H1 (cell line): ENCODE data around the gene MRPL52.

Source experiments
- ATF3 ChIP-seq: IDR thresholded peaks from 2 replicates; pipeline ENCODE4 v1.6.1; 2011; ENCODE audit warnings: low read depth, mild to moderate bottlenecking, low read length; ENCODE audit not compliant: insufficient read depth
- HDAC2 ChIP-seq, 2 experiments: fragments of 300-600 bp in 1 of 2; sonication (generic) in 1 of 2; IDR thresholded peaks; 2 replicates each; pipeline ENCODE4 v1.6.1; 2011 to 2012; ENCODE audit warnings: low read depth in 2 of 2, low read length in 2 of 2, mild to moderate bottlenecking in 2 of 2, moderate library complexity in 2 of 2, borderline replicate concordance in 1 of 2, inconsistent platforms in 1 of 2
- JUN ChIP-seq: IDR thresholded peaks from 2 replicates; pipeline ENCODE4 v1.6.1; 2011; ENCODE audit warnings: low read depth, mild to moderate bottlenecking, improper control_type of control experiment, low read length
- POLR2AphosphoS5 ChIP-seq: IDR thresholded peaks from 2 replicates; pipeline ENCODE4 v1.6.1; 2011; ENCODE audit warnings: low read depth, low read length
- RFX5 ChIP-seq: IDR thresholded peaks from 2 replicates; pipeline ENCODE4 v1.6.1; 2011; ENCODE audit warnings: low read depth, low read length, improper control_type of control experiment, borderline replicate concordance
- SIN3A ChIP-seq, 2 experiments: IDR thresholded peaks in 1 of 2; conservative IDR thresholded peaks in 1 of 2; 2 replicates each; pipeline ENCODE4 v1.6.1; 2011 to 2012; ENCODE audit warnings: low read length in 2 of 2, improper control_type of control experiment in 1 of 2, low read depth in 1 of 2, mild to moderate bottlenecking in 1 of 2
- TBP ChIP-seq: IDR thresholded peaks from 2 replicates; pipeline ENCODE4 v1.6.1; 2011; ENCODE audit warnings: low read depth, low read length, improper control_type of control experiment
- ZNF274 ChIP-seq: IDR thresholded peaks from 2 replicates; pipeline ENCODE4 v1.7.0; 2012; ENCODE audit warnings: low read length, borderline replicate concordance; ENCODE audit errors: extremely low read depth
- TF ChIP-seq, protein P1 (sequence below), 3 experiments: IDR thresholded peaks; 1 replicate in 2 of 3; 2 replicates in 1 of 3; pipeline versions ENCODE4 v1.5.1 to v1.6.1; 2011; ENCODE audit warnings: low read length in 3 of 3, mild to moderate bottlenecking in 3 of 3, inconsistent platforms in 2 of 3, low read depth in 1 of 3, moderate library complexity in 1 of 3; ENCODE audit not compliant: insufficient read depth in 1 of 3; ENCODE audit errors: control extremely low read depth in 1 of 3

GRCh38 chr14:22786685-22787084, 43.0 kb upstream of the MRPL52 start:
- TF ChIP-seq, protein P1, sequence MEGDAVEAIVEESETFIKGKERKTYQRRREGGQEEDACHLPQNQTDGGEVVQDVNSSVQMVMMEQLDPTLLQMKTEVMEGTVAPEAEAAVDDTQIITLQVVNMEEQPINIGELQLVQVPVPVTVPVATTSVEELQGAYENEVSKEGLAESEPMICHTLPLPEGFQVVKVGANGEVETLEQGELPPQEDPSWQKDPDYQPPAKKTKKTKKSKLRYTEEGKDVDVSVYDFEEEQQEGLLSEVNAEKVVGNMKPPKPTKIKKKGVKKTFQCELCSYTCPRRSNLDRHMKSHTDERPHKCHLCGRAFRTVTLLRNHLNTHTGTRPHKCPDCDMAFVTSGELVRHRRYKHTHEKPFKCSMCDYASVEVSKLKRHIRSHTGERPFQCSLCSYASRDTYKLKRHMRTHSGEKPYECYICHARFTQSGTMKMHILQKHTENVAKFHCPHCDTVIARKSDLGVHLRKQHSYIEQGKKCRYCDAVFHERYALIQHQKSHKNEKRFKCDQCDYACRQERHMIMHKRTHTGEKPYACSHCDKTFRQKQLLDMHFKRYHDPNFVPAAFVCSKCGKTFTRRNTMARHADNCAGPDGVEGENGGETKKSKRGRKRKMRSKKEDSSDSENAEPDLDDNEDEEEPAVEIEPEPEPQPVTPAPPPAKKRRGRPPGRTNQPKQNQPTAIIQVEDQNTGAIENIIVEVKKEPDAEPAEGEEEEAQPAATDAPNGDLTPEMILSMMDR (IDR thresholded peaks at IDR 0.05; ENCODE audit: control extremely low read depth in 1 of 3, insufficient read depth in 1 of 3, low read depth in 1 of 3, low read length in 3 of 3): no peak
- TF ChIP-seq POLR2AphosphoS5 (no peak), HDAC2 (IDR thresholded peaks at IDR 0.05; ENCODE audit: borderline replicate concordance in 1 of 2, low read depth in 2 of 2, low read length in 2 of 2) (no peak), RFX5 (no peak), SIN3A (conservative IDR thresholded peaks at IDR 0.05 in 1 of 2, IDR thresholded peaks at IDR 0.05 in 1 of 2; ENCODE audit: low read depth in 1 of 2, low read length in 2 of 2) (no peak), TBP (no peak), JUN (no peak), ATF3 (no peak), ZNF274 (no peak)
